GM12864 (cell line): Measurements from ENCODE around the gene LRIG1.

Experiments
- DNase-seq: peaks from one replicate; pipeline ENCODE4 v3.0.0-alpha.2; 2011; ENCODE audit warnings: low read depth
- H3K4me3 ChIP-seq: 2 replicates; pipeline ENCODE4 v1.5.1; 2011; ENCODE audit warnings: mild to moderate bottlenecking, low read depth, low read length, control low read depth
- CTCF ChIP-seq: IDR thresholded peaks from 2 replicates; pipeline ENCODE4 v1.5.1; 2011; ENCODE audit warnings: low read depth, mild to moderate bottlenecking, moderate library complexity, low read length, control low read depth, inconsistent platforms; ENCODE audit errors: missing control alignments

The LRIG1 gene

GRCh38 chr3:66494959-66495667 lies 5.7 kb downstream of the LRIG1 start:
- no peak for DNase-seq
- no peak for TF ChIP-seq CTCF
- no peak overlapping the region for H3K4me3 ChIP-seq

- no peak overlapping the region for H3K4me3 ChIP-seq
- DNase-seq: no peak
- TF ChIP-seq CTCF: no peak
Measured at GRCh38 chr3:66493458-66494099, 7.2 kb downstream of the LRIG1 start.

GRCh38 chr3:66492672-66493071 lies 8.2 kb downstream of the LRIG1 start:
- H3K4me3 ChIP-seq: no peak overlapping the region
- TF ChIP-seq CTCF: no peak
- DNase-seq: no peak

- TF ChIP-seq CTCF: no peak
- H3K4me3 ChIP-seq: no peak overlapping the region
- no peak for DNase-seq
Measured at GRCh38 chr3:66492071-66492470, 8.8 kb downstream of the LRIG1 start.

- no peak for TF ChIP-seq CTCF
- H3K4me3 ChIP-seq: no peak overlapping the region
- no peak for DNase-seq
Measured at GRCh38 chr3:66490984-66491383, 9.8 kb downstream of the LRIG1 start.

GRCh38 chr3:66490214-66490613 lies 10.6 kb downstream of the LRIG1 start:
- TF ChIP-seq CTCF: no peak
- H3K4me3 ChIP-seq: no peak overlapping the region; the same call in 1 of the 2 replicates
- no peak for DNase-seq

- H3K4me3 ChIP-seq: no peak overlapping the region
- no peak for DNase-seq
- no peak for TF ChIP-seq CTCF
Measured at GRCh38 chr3:66489581-66489980, 11.2 kb downstream of the LRIG1 start.
